KMS-11 (cell line): ENCODE data around the gene INSC.

ENCODE experiments used
- H2AFZ ChIP-seq: fragments of 200-600 bp; sonication (generic); 2 replicates; pipeline ENCODE4 v1.6.1; 2016; ENCODE audit warnings: antibody characterized with exemption, mixed run types, low read depth
- H3K27ac ChIP-seq: fragments of 200-600 bp; sonication (generic); 2 replicates; pipeline ENCODE4 v1.6.1; 2016; ENCODE audit warnings: mild to moderate bottlenecking, mixed run types
- H3K27me3 ChIP-seq: fragments of 200-600 bp; sonication (generic); 2 replicates; pipeline ENCODE4 v1.6.1; 2017; ENCODE audit warnings: mild to moderate bottlenecking, low read depth, mixed run types, moderate library complexity; ENCODE audit not compliant: insufficient read depth
- H3K36me3 ChIP-seq: fragments of 200-600 bp; sonication (generic); 2 replicates; pipeline ENCODE4 v1.6.1; 2017; ENCODE audit warnings: mild to moderate bottlenecking, mixed run types; ENCODE audit not compliant: insufficient read depth
- H3K4me1 ChIP-seq: fragments of 200-600 bp; sonication (generic); 2 replicates; pipeline ENCODE4 v1.6.1; 2016; ENCODE audit warnings: mild to moderate bottlenecking, low read depth, mixed run types; ENCODE audit not compliant: poor library complexity, severe bottlenecking
- H3K4me2 ChIP-seq: fragments of 200-600 bp; sonication (generic); 2 replicates; pipeline ENCODE4 v1.7.0; 2016; ENCODE audit warnings: mild to moderate bottlenecking, mixed run types
- H3K4me3 ChIP-seq: fragments of 200-600 bp; sonication (generic); IDR thresholded peaks from 2 replicates; pipeline ENCODE4 v1.6.1; 2017; ENCODE audit warnings: low read depth, low read length, mixed read lengths; ENCODE audit not compliant: insufficient read depth
- H3K79me2 ChIP-seq: fragments of 200-600 bp; sonication (generic); 2 replicates; pipeline ENCODE4 v1.6.1; 2016; ENCODE audit warnings: low read depth, mixed run types; ENCODE audit not compliant: insufficient read depth
- H3K9ac ChIP-seq: fragments of 200-600 bp; sonication (generic); 2 replicates; pipeline ENCODE4 v1.6.1; 2016; ENCODE audit warnings: mild to moderate bottlenecking, mixed run types
- H4K20me1 ChIP-seq: fragments of 200-600 bp; sonication (generic); 2 replicates; pipeline ENCODE4 v1.6.1; 2016; ENCODE audit warnings: mild to moderate bottlenecking, mixed run types; ENCODE audit not compliant: insufficient read depth
- CTCF ChIP-seq: fragments of 200-600 bp; sonication (generic); conservative IDR thresholded peaks from 2 replicates; pipeline ENCODE4 v1.6.1; 2017; ENCODE audit warnings: low read depth, mild to moderate bottlenecking, antibody characterized with exemption, low read length, moderate library complexity, mixed read lengths

INSC gene

GRCh38 chr11:15215005-15215404 is 100.3 kb downstream of the INSC start:
- H2AFZ ChIP-seq = no peak overlapping the region
- no peak overlapping the region for H3K27ac ChIP-seq
- TF ChIP-seq CTCF = no peak
- no peaks in the 10 kb centered on the region for H3K4me1 ChIP-seq
- H3K4me3 ChIP-seq = no peak overlapping the region
- no peak overlapping the region for H3K9ac ChIP-seq
- no peaks in the 10 kb centered on the region for H4K20me1 ChIP-seq
- no peaks in the 10 kb centered on the region for H3K36me3 ChIP-seq
- no peak overlapping the region for H3K4me2 ChIP-seq
- no peaks in the 10 kb centered on the region for H3K79me2 ChIP-seq
- no peaks in the 10 kb centered on the region for H3K27me3 ChIP-seq

- H3K27ac ChIP-seq = no peak overlapping the region
- H3K9ac ChIP-seq = no peak overlapping the region
- no peak overlapping the region for H3K4me2 ChIP-seq
- H3K36me3 ChIP-seq = no peaks in the 10 kb centered on the region
- TF ChIP-seq CTCF = peak; percentile 73
- H3K4me1 ChIP-seq = no peaks in the 10 kb centered on the region
- H3K27me3 ChIP-seq = no peaks in the 10 kb centered on the region
- 0 out of 2 replicates have a peak overlapping the region, but pooled peaks have one; percentile 11 for H2AFZ ChIP-seq
- H3K79me2 ChIP-seq = no peaks in the 10 kb centered on the region
- H4K20me1 ChIP-seq = no peaks in the 10 kb centered on the region
- H3K4me3 ChIP-seq = no peak overlapping the region
Measured at GRCh38 chr11:15216678-15217077, 102.0 kb downstream of the INSC start.

GRCh38 chr11:15217416-15217815 is 102.7 kb downstream of the INSC start:
- Histone ChIP-seq H3K36me3 (no peaks in the 10 kb centered on the region), H2AFZ (no peak overlapping the region), H3K4me3 (no peak overlapping the region), H3K27ac (no peak overlapping the region), H4K20me1 (no peaks in the 10 kb centered on the region), H3K4me1 (no peaks in the 10 kb centered on the region), H3K79me2 (no peaks in the 10 kb centered on the region), H3K9ac (no peak overlapping the region), H3K27me3 (no peaks in the 10 kb centered on the region), H3K4me2 (no peak overlapping the region)
- no peak for TF ChIP-seq CTCF

GRCh38 chr11:15222777-15223176 is 108.1 kb downstream of the INSC start:
- no peak overlapping the region for H3K4me2 ChIP-seq
- TF ChIP-seq CTCF = no peak

More at GRCh38 chr11:15222777-15223176, 108.1 kb downstream of the INSC start:
- H2AFZ ChIP-seq = no peak overlapping the region
- no peaks in the 10 kb centered on the region for H3K79me2 ChIP-seq
- H3K36me3 ChIP-seq = no peaks in the 10 kb centered on the region
- H3K27me3 ChIP-seq = no peaks in the 10 kb centered on the region
- H3K9ac ChIP-seq = no peak overlapping the region
- H4K20me1 ChIP-seq = no peaks in the 10 kb centered on the region
- no peak overlapping the region for H3K4me3 ChIP-seq
- no peak overlapping the region for H3K27ac ChIP-seq
- no peaks in the 10 kb centered on the region for H3K4me1 ChIP-seq
